RWPE2 (cell line): ENCODE measurements around the gene NUDT21.

Experiments
- ATAC-seq: fragments of 200-7000 bp; cut with Tn5 transposase; 3 replicates; pipeline ENCODE4 v1.9.1; 2021; ENCODE audit warnings: low read depth
- DNase-seq: peaks from one replicate; pipeline ENCODE4 v3.0.0-alpha.2; 2020; ENCODE audit warnings: low spot score
- H3K27ac ChIP-seq: fragments of 450-650 bp; 2 replicates; pipeline ENCODE4 v1.5.1; 2017; ENCODE audit warnings: mild to moderate bottlenecking; ENCODE audit not compliant: poor library complexity, severe bottlenecking
- H3K27me3 ChIP-seq: fragments of 250-450 bp; sonication (Bioruptor Pico); 2 replicates; pipeline ENCODE4 v1.5.1; 2021; ENCODE audit warnings: mild to moderate bottlenecking, moderate library complexity; ENCODE audit not compliant: insufficient read depth, poor library complexity, severe bottlenecking
- H3K36me3 ChIP-seq: fragments of 250-450 bp; sonication (Bioruptor Pico); 2 replicates; pipeline ENCODE4 v1.5.1; 2020; ENCODE audit warnings: low read depth, mild to moderate bottlenecking, moderate library complexity
- H3K4me1 ChIP-seq: fragments of 250-450 bp; sonication (Bioruptor Pico); 2 replicates; pipeline ENCODE4 v1.5.1; 2021; ENCODE audit warnings: mild to moderate bottlenecking, moderate library complexity; ENCODE audit not compliant: insufficient read depth, poor library complexity, severe bottlenecking
- H3K4me3 ChIP-seq: fragments of 250-450 bp; sonication (Bioruptor Pico); 2 replicates; pipeline ENCODE4 v1.5.1; 2021; ENCODE audit warnings: mild to moderate bottlenecking, moderate library complexity; ENCODE audit not compliant: severe bottlenecking
- H3K9me3 ChIP-seq: fragments of 250-450 bp; sonication (Bioruptor Pico); 2 replicates; pipeline ENCODE4 v1.5.1; 2021; ENCODE audit warnings: mild to moderate bottlenecking, moderate library complexity; ENCODE audit not compliant: severe bottlenecking
- TF ChIP-seq, protein P1 (sequence below): fragments of 450-650 bp; IDR thresholded peaks from one replicate; pipeline ENCODE4 v1.5.1; 2017; ENCODE audit warnings: mild to moderate bottlenecking, moderate library complexity; ENCODE audit not compliant: poor library complexity, severe bottlenecking

The NUDT21 gene

DNA sequence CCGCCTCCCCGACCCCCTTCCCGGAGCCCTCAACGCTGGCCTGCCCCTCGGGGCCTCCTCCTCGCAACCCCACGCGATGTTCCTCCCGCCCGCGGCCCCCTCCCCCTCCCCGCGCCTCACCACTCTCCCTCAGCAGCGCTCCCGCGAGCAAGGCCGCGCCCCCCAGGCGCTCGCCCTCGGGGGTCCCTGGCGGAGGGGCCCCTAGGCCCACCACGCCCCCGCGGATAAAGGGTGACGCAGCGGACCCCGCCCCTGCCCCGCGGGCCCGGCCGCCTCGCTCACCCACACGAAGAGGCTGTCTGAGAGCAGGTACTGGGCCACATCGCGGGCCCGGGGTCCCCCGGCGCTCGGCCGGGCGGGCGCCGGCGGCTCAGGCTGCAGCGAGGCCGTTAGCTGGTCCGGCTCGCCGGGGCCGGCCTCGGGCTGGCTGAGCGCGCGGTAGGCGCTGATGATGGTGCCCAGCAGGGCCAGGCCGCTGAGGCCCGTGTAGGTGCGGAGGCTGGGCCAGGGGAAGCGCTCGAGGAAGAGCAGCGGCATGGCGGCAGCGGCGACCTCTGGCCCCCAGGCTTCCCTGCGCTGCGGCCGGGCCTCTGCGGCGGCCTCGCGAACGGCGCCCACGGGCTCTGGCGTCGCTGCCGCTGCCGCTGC, 26.2 kb downstream of the NUDT21 start:
- no peak for DNase-seq
- Histone ChIP-seq H3K9me3 (no peaks in the 10 kb centered on the region), H3K4me3 (peak overlapping the region; percentile 98), H3K36me3 (peaks cover 3% of the 10 kb centered on the region; the same call in 1 of the 2 replicates), H3K27ac (peak overlapping the region; percentile 53), H3K4me1 (peaks cover 10% of the 10 kb centered on the region), H3K27me3 (no peaks in the 10 kb centered on the region)
- peak; percentile 26 for ATAC-seq
- TF ChIP-seq, protein P1, sequence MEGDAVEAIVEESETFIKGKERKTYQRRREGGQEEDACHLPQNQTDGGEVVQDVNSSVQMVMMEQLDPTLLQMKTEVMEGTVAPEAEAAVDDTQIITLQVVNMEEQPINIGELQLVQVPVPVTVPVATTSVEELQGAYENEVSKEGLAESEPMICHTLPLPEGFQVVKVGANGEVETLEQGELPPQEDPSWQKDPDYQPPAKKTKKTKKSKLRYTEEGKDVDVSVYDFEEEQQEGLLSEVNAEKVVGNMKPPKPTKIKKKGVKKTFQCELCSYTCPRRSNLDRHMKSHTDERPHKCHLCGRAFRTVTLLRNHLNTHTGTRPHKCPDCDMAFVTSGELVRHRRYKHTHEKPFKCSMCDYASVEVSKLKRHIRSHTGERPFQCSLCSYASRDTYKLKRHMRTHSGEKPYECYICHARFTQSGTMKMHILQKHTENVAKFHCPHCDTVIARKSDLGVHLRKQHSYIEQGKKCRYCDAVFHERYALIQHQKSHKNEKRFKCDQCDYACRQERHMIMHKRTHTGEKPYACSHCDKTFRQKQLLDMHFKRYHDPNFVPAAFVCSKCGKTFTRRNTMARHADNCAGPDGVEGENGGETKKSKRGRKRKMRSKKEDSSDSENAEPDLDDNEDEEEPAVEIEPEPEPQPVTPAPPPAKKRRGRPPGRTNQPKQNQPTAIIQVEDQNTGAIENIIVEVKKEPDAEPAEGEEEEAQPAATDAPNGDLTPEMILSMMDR = no peak

DNA sequence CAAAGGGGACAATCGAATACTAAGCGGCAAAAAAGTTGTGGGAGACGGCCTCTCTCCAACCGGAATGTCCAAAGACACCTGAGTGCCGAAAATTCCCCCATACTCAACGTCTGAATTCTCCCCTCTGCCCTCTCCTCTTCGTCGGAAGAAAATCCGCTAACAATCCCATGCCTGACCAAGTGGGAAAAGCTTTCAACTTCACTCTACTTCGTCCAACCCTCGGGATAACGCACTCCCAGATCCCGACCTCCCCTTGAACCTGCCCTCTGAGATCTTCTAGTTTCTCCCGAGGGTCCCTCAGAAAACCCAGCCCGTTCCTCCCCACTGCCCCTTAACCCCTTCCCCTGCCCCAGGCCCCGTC, 26.7 kb downstream of the NUDT21 start:
- peak overlapping the region; percentile 53 for H3K27ac ChIP-seq
- no peaks in the 10 kb centered on the region for H3K27me3 ChIP-seq
- peak; percentile 6; the same call in 1 of the 3 replicates for ATAC-seq
- TF ChIP-seq, protein P1 = no peak
- peak overlapping the region; percentile 98 for H3K4me3 ChIP-seq
- H3K9me3 ChIP-seq = no peaks in the 10 kb centered on the region
- DNase-seq = no peak
- peaks cover 15% of the 10 kb centered on the region for H3K4me1 ChIP-seq
- H3K36me3 ChIP-seq = no peaks in the 10 kb centered on the region; the same call in 1 of the 2 replicates

DNA sequence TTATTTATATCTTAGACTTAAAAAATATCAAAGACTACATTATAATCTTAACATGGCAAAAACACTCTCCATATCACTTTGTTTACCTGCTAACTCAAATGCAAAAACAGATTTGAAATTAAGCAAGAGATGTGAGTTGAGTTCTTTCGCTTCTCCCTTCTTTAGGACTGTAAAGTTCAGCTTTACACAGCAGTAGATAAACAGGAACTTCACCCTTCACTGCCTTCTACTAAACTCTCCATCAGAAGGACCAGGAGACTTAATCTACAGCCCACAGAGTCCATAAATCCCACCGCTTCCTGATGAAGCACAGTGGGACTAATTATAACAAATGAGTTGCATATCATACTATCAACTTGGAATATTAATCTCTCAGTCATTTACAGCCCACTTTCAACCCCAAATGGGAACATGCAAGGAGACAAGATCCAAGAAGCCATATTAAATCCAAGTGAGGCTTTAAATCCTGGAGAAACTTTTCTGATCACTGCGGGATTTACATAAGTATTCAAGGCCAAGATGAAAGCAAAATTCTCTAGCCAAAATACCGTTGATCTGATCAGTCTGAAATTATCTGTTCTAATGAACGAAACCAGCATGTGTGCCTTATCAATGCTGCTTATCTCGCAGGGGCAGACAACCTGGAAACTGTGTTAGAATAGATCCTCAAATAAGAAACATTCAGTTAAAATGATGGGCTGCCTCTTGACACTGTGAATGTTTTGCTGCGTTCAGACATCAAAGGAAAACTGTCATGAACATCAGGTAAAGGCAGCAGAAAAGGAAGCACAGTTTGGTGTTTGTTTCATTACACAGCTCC, 27.3 kb downstream of the NUDT21 start:
- no peaks in the 10 kb centered on the region for H3K36me3 ChIP-seq
- DNase-seq (no peak), ATAC-seq (no peak)
- H3K27me3 ChIP-seq = no peaks in the 10 kb centered on the region
- peak overlapping the region; percentile 53 for H3K27ac ChIP-seq
- TF ChIP-seq, protein P1 = no peak
- no peaks in the 10 kb centered on the region for H3K9me3 ChIP-seq
- H3K4me1 ChIP-seq = peaks cover 20% of the 10 kb centered on the region
- peak overlapping the region; percentile 98 for H3K4me3 ChIP-seq

DNA sequence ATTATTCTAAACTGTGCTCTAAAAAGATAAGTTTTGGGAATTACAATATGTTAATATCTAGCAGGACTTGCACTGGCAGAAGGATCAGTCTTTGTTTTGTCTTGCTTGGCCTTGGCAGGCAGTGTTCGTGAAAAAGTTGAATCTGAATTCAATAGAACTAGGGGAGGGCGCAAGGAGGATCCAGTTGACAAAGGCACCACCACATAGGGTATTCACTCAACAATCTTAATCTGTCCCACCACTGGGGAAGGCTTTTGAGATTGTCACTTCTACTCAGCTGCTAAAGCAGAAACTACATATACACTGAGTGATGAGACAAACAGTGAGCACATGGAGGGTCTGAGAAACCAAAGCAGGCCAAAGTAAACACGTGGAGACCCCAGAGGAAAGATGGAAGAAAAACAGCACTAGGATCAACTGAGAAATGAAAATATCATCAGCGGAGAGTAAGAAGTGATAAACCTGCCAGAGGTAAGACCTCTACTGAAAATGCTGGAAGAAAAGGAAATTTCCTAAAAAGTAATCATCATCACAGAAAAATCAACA, 28.2 kb downstream of the NUDT21 start:
- Histone ChIP-seq H3K36me3 (no peaks in the 10 kb centered on the region), H3K27ac (no peak overlapping the region), H3K4me3 (no peak overlapping the region), H3K27me3 (no peaks in the 10 kb centered on the region), H3K9me3 (no peaks in the 10 kb centered on the region), H3K4me1 (peaks cover 20% of the 10 kb centered on the region)
- TF ChIP-seq, protein P1 = no peak
- ATAC-seq (no peak), DNase-seq (no peak)
